Common myeloid progenitor, CD34-positive (primary cell): Measurements from ENCODE around the gene SPTLC1.

Experiments
- CTCF ChIA-PET: fragments of 350-600 bp; sonication (Branson Sonifier 250); formaldehyde crosslinking; loops from one replicate; lab custom pipeline; 2021; ENCODE audit warnings: antibody characterized with exemption; lab: Charles Lee
- POLR2A ChIA-PET: fragments of 350-600 bp; sonication (Branson Sonifier 250); formaldehyde crosslinking; loops from one replicate; lab custom pipeline; 2021; ENCODE audit warnings: antibody characterized with exemption; lab: Charles Lee
- DNase-seq, 3 donors: peaks; one replicate each; pipeline versions ENCODE4 v3.0.0 to v3.0.0-alpha.2; 2013
- H3K27ac ChIP-seq, 2 experiments: 1 replicate in 1 of 2; 2 replicates in 1 of 2; pipeline ENCODE4 v1.7.0; 2013; ENCODE audit warnings: inconsistent platforms in 2 of 2, low read length in 2 of 2, mild to moderate bottlenecking in 2 of 2, low read depth in 1 of 2, moderate library complexity in 1 of 2; ENCODE audit not compliant: severe bottlenecking in 2 of 2, insufficient read depth in 1 of 2, poor library complexity in 1 of 2
- H3K27me3 ChIP-seq, 5 experiments: replicated peaks in 2 of 5; 1 replicate in 3 of 5; 2 replicates in 2 of 5; pipeline versions ENCODE4 v1.6.1 to v1.7.0; 2013; ENCODE audit warnings: low read length in 4 of 5, mild to moderate bottlenecking in 2 of 5, moderate library complexity in 2 of 5, inconsistent platforms in 1 of 5; ENCODE audit not compliant: insufficient read depth in 5 of 5, control insufficient read depth in 4 of 5
- H3K36me3 ChIP-seq, 4 experiments: 1 replicate in 2 of 4; 2 replicates in 2 of 4; pipeline versions ENCODE4 v1.6.1 to v1.7.0; 2013; ENCODE audit warnings: low read length in 3 of 4, control low read depth in 1 of 4, mild to moderate bottlenecking in 1 of 4; ENCODE audit not compliant: control insufficient read depth in 4 of 4, insufficient read depth in 4 of 4
- H3K4me1 ChIP-seq, 4 experiments: 1 replicate in 3 of 4; 2 replicates in 1 of 4; pipeline versions ENCODE4 v1.6.1 to v1.7.1; 2013; ENCODE audit warnings: low read length in 3 of 4, mild to moderate bottlenecking in 3 of 4, control low read depth in 1 of 4, inconsistent platforms in 1 of 4, moderate library complexity in 1 of 4; ENCODE audit not compliant: control insufficient read depth in 4 of 4, insufficient read depth in 4 of 4; ENCODE audit errors: control extremely low read depth in 1 of 4
- H3K4me3 ChIP-seq, 7 experiments: 1 replicate in 4 of 7; 2 replicates in 3 of 7; pipeline versions ENCODE4 v1.5.1 to v1.7.0; 2013; ENCODE audit warnings: mild to moderate bottlenecking in 7 of 7, low read length in 6 of 7, moderate library complexity in 6 of 7, inconsistent platforms in 2 of 7, low read depth in 2 of 7, control low read depth in 1 of 7; ENCODE audit not compliant: insufficient read depth in 4 of 7, control insufficient read depth in 1 of 7; ENCODE audit errors: extremely low read depth in 1 of 7
- H3K9me3 ChIP-seq, 5 experiments: 1 replicate in 4 of 5; 2 replicates in 1 of 5; pipeline versions ENCODE4 v1.6.1 to v1.7.1; 2013; ENCODE audit warnings: low read length in 4 of 5, mild to moderate bottlenecking in 2 of 5, inconsistent platforms in 1 of 5, low read depth in 1 of 5, moderate library complexity in 1 of 5; ENCODE audit not compliant: control insufficient read depth in 4 of 5, insufficient read depth in 2 of 5; ENCODE audit errors: control extremely low read depth in 1 of 5
- WGBS: methylation state at CpG from one replicate; pipeline ENCODE4 v1.1.5; 2013; ENCODE audit not compliant: insufficient coverage; 5-methylcytosine and 5-hydroxymethylcytosine counted together

SPTLC1 gene

GRCh38 chr9:92044936-92045335 is 70.3 kb downstream of the SPTLC1 start:
- H3K4me3 ChIP-seq, result no peak overlapping the region
- ChIA-PET POLR2A (no interaction called here), CTCF (interaction anchor here (1.0 kb wide), 1 partner anchor 9 kb away, joined by 4 read pairs; no protein-coding TSS in a partner anchor)
- no peak for DNase-seq
- WGBS, result 100% methylated on average over 1 of the region's 2 CpGs
- H3K27ac ChIP-seq, result no peak overlapping the region
- H3K9me3 ChIP-seq, result peaks cover 11 to 39% (median 21%) of the 10 kb centered on the region in 5 experiments
- no peaks in the 10 kb centered on the region for H3K27me3 ChIP-seq
- no peaks in the 10 kb centered on the region for H3K4me1 ChIP-seq
- H3K36me3 ChIP-seq, result peaks cover 49 to 93% (median 70%) of the 10 kb centered on the region in 4 experiments

GRCh38 chr9:92043002-92043401 is 72.2 kb downstream of the SPTLC1 start:
- CTCF ChIA-PET, result no interaction called here
- Histone ChIP-seq H3K27me3 (no peaks in the 10 kb centered on the region), H3K9me3 (peaks cover 11 to 39% (median 21%) of the 10 kb centered on the region in 5 experiments), H3K4me3 (no peak overlapping the region), H3K36me3 (peaks cover 42 to 84% (median 63%) of the 10 kb centered on the region in 4 experiments), H3K27ac (no peak overlapping the region), H3K4me1 (no peaks in the 10 kb centered on the region)
- DNase-seq, result no peak
- WGBS, result 89% methylated on average over 3 of the region's 3 CpGs
- POLR2A ChIA-PET, result no interaction called here

GRCh38 chr9:92042260-92042659 is 73.0 kb downstream of the SPTLC1 start:
- Histone ChIP-seq H3K4me3 (peak overlapping the region in 1 of 7 experiments; percentile 23), H3K4me1 (no peaks in the 10 kb centered on the region), H3K27ac (no peak overlapping the region), H3K9me3 (peaks cover 11 to 39% (median 21%) of the 10 kb centered on the region in 5 experiments), H3K27me3 (no peaks in the 10 kb centered on the region), H3K36me3 (peaks cover 42 to 85% (median 67%) of the 10 kb centered on the region in 4 experiments)
- ChIA-PET CTCF (no interaction called here), POLR2A (no interaction called here)
- DNase-seq, result no peak
- WGBS, result no CpG with 5 or more reads among the region's 1 CpG

- CTCF ChIA-PET, result no interaction called here
- H3K4me1 ChIP-seq, result no peaks in the 10 kb centered on the region
- WGBS, result 100% methylated on average over 1 of the region's 2 CpGs
Measured at GRCh38 chr9:92036756-92037155, 78.5 kb downstream of the SPTLC1 start.

GRCh38 chr9:92036411-92036746 is 78.8 kb downstream of the SPTLC1 start:
- POLR2A ChIA-PET, result no interaction called here
- no peak for DNase-seq

More at GRCh38 chr9:92036756-92037155, 78.5 kb downstream of the SPTLC1 start:
- Histone ChIP-seq H3K9me3 (peaks cover 2 to 9% (median 4%) of the 10 kb centered on the region in 5 experiments), H3K27ac (no peak overlapping the region), H3K27me3 (no peaks in the 10 kb centered on the region), H3K36me3 (peaks cover 14 to 79% (median 61%) of the 10 kb centered on the region in 4 experiments), H3K4me3 (no peak overlapping the region)
- DNase-seq, result no peak
- POLR2A ChIA-PET, result no interaction called here

GRCh38 chr9:92035687-92036410 is 79.4 kb downstream of the SPTLC1 start:
- H3K4me1 ChIP-seq, result no peaks in the 10 kb centered on the region
- CTCF ChIA-PET, result no interaction called here
- WGBS, result 100% methylated on average over 9 of the region's 12 CpGs
- H3K4me3 ChIP-seq, result no peak overlapping the region
- POLR2A ChIA-PET, result no interaction called here
- H3K27ac ChIP-seq, result no peak overlapping the region
- peaks cover 10 to 73% (median 56%) of the 10 kb centered on the region in 4 experiments for H3K36me3 ChIP-seq
- H3K9me3 ChIP-seq, result peaks cover 0 to 2% (median 0%) of the 10 kb centered on the region in 5 experiments
- H3K27me3 ChIP-seq, result no peaks in the 10 kb centered on the region
- DNase-seq, result no peak

More at GRCh38 chr9:92036411-92036746, 78.8 kb downstream of the SPTLC1 start:
- CTCF ChIA-PET, result no interaction called here
- H3K27ac ChIP-seq, result no peak overlapping the region
- WGBS, result 97% methylated on average over 5 of the region's 5 CpGs
- no peaks in the 10 kb centered on the region for H3K27me3 ChIP-seq
- H3K4me1 ChIP-seq, result no peaks in the 10 kb centered on the region
- H3K4me3 ChIP-seq, result no peak overlapping the region
- peaks cover 0 to 7% (median 3%) of the 10 kb centered on the region in 5 experiments for H3K9me3 ChIP-seq
- H3K36me3 ChIP-seq, result peaks cover 11 to 76% (median 58%) of the 10 kb centered on the region in 4 experiments

GRCh38 chr9:92035146-92035545 is 80.1 kb downstream of the SPTLC1 start:
- WGBS, result 96% methylated on average over 2 of the region's 4 CpGs
- Histone ChIP-seq H3K27ac (no peak overlapping the region), H3K4me1 (no peaks in the 10 kb centered on the region), H3K27me3 (no peaks in the 10 kb centered on the region), H3K4me3 (no peak overlapping the region), H3K36me3 (peaks cover 10 to 67% (median 53%) of the 10 kb centered on the region in 4 experiments), H3K9me3 (no peaks in the 10 kb centered on the region)
- ChIA-PET CTCF (no interaction called here), POLR2A (no interaction called here)
- no peak for DNase-seq
